Skeletal muscle satellite cell (primary cell): ENCODE results near the gene KLF15.

Source experiments
- H3K27me3 ChIP-seq: 2 replicates; pipeline ENCODE4 v1.7.0; 2013; ENCODE audit warnings: low read length; ENCODE audit not compliant: control insufficient read depth, insufficient read depth
- H3K36me3 ChIP-seq: 2 replicates; pipeline ENCODE4 v1.7.0; 2013; ENCODE audit warnings: mild to moderate bottlenecking, control low read depth, low read length; ENCODE audit not compliant: insufficient read depth
- H3K4me1 ChIP-seq: 2 replicates; pipeline ENCODE4 v1.7.0; 2013; ENCODE audit warnings: low read length; ENCODE audit not compliant: control insufficient read depth, insufficient read depth
- H3K4me2 ChIP-seq: 2 replicates; pipeline ENCODE4 v1.7.0; 2013; ENCODE audit warnings: mild to moderate bottlenecking, low read length
- H3K4me3 ChIP-seq: 2 replicates; pipeline ENCODE4 v1.7.0; 2013; ENCODE audit warnings: low read length
- H3K9ac ChIP-seq: 2 replicates; pipeline ENCODE4 v1.7.0; 2013; ENCODE audit warnings: mild to moderate bottlenecking, low read depth, low read length, moderate library complexity
- H3K9me3 ChIP-seq: replicated peaks from 2 replicates; pipeline ENCODE4 v1.7.0; 2013; ENCODE audit warnings: mild to moderate bottlenecking, control low read depth, low read length

The KLF15 gene

GRCh38 chr3:126380011-126380768 lies 23.0 kb upstream of the KLF15 start:
- Histone ChIP-seq H3K9ac (no peak overlapping the region), H3K4me3 (no peak overlapping the region), H3K36me3 (no peaks in the 10 kb centered on the region)

DNA sequence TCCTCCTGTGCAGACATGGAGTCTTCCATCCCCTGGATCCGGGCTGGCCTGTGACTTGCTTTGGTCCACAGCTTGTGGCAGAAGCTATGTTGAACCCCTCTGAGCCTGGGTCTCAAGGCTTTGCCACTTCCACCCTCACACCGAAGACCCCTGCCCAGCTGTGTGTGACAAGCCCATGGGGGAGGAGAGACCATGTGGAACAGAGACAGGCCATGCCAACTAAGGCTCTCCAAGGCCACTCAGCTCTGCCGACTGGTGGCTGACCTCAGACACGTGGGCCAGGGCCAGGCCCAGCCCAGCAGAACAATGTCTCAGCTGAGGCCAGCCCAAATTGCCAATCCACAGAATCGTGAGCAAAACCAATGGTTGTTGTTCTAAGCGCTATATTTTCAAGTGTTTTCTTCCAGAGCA lies 21.1 kb upstream of the KLF15 start:
- no peaks in the 10 kb centered on the region for H3K4me1 ChIP-seq
- H3K9me3 ChIP-seq = no peaks in the 10 kb centered on the region
- no peak overlapping the region for H3K4me3 ChIP-seq
- H3K9ac ChIP-seq = no peak overlapping the region
- H3K4me2 ChIP-seq = no peak overlapping the region
- H3K36me3 ChIP-seq = no peaks in the 10 kb centered on the region
- H3K27me3 ChIP-seq = peaks cover 31% of the 10 kb centered on the region

More at GRCh38 chr3:126380011-126380768, 23.0 kb upstream of the KLF15 start:
- H3K27me3 ChIP-seq = peaks cover 21% of the 10 kb centered on the region
- H3K4me1 ChIP-seq = no peaks in the 10 kb centered on the region
- H3K4me2 ChIP-seq = no peak overlapping the region
- H3K9me3 ChIP-seq = no peaks in the 10 kb centered on the region

- Histone ChIP-seq H3K27me3 (peaks cover 31% of the 10 kb centered on the region), H3K9me3 (no peaks in the 10 kb centered on the region), H3K9ac (no peak overlapping the region), H3K4me3 (no peak overlapping the region), H3K36me3 (no peaks in the 10 kb centered on the region), H3K4me1 (no peaks in the 10 kb centered on the region), H3K4me2 (no peak overlapping the region)
Measured at GRCh38 chr3:126377211-126377610, 20.0 kb upstream of the KLF15 start.

- Histone ChIP-seq H3K27me3 (peaks cover 26% of the 10 kb centered on the region), H3K4me2 (no peak overlapping the region), H3K9ac (no peak overlapping the region), H3K36me3 (no peaks in the 10 kb centered on the region), H3K4me3 (no peak overlapping the region), H3K9me3 (no peaks in the 10 kb centered on the region), H3K4me1 (no peaks in the 10 kb centered on the region)
Measured at GRCh38 chr3:126376444-126376843, 19.2 kb upstream of the KLF15 start.

DNA sequence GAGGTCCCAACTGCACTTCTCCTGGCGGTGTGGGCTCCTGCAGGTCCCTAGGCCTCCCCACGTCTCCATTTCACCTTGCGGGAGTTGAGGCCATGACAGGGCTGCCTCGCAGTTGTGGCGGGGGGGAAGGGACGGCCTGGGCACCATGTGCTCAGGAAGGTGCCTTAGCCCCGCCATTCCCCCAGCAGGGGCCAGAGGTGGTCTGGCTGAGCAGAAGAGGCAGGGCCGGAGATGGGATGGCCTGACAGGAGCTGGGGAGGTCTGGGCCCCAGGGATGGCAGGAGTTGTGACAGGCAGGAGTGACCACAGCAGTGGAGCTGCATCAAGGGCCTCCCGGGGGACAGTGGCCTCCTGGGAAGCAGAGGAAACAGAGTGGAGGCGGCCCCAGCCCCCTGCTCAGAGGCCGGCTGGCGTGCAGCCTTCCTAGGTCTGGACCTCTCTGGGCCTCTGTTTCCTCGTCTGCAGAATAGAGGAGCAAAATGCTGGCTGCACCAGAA lies 18.7 kb upstream of the KLF15 start:
- Histone ChIP-seq H3K4me3 (no peak overlapping the region), H3K4me1 (no peaks in the 10 kb centered on the region), H3K9me3 (no peaks in the 10 kb centered on the region), H3K9ac (no peak overlapping the region), H3K27me3 (peaks cover 22% of the 10 kb centered on the region), H3K36me3 (no peaks in the 10 kb centered on the region), H3K4me2 (no peak overlapping the region)

DNA sequence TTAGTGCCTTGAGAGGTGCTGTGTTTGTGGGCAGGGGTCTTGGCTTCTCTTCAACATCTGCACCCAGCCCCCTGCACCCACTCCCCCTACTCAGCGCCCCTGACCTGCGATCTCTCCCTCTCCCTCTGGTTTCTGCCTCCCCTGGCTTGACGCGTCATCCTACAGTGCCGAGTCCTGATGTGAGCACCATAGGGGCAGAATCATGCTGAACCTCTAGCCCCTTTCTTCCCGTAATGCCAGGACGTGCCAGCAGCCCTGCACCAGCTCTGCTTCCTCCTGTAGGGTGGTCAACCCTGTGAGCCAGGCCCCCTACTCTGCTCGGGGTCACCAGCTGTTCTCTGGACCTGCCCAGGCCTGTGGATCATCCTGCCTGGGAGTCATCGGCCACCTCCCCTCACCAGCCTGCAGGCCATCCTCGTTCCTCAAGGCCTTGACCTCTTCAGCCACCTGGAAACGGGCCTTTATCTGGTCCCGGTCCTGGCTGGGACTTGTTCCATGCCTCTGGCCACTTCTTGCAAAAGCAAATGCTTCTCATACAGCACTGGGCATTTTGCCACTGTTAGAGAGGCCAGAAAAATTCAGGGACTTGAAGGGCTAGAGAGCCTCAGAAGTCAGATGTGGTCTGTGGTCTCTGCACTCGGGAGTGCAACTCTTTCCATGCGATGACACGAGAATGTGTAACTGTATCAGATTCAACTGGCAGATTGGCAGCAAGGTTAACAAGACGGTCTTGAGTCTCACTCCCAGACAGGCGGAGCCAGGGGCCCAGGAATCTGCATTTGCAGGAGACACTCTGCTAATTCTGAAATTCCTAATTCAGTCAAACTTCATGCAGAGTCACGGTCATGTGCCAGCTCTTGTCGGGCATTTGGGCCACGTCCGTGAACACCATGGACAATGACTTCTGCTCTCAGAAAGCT lies 16.7 kb upstream of the KLF15 start:
- H3K9me3 ChIP-seq = no peaks in the 10 kb centered on the region
- no peak overlapping the region for H3K4me2 ChIP-seq

GRCh38 chr3:126373146-126373613 lies 16.0 kb upstream of the KLF15 start:
- Histone ChIP-seq H3K4me2 (no peak overlapping the region), H3K9ac (no peak overlapping the region), H3K27me3 (peaks cover 11% of the 10 kb centered on the region), H3K4me3 (no peak overlapping the region), H3K36me3 (no peaks in the 10 kb centered on the region), H3K9me3 (no peaks in the 10 kb centered on the region), H3K4me1 (no peaks in the 10 kb centered on the region)

More for the DNA sequence above, 16.7 kb upstream of the KLF15 start:
- Histone ChIP-seq H3K9ac (no peak overlapping the region), H3K4me1 (no peaks in the 10 kb centered on the region), H3K4me3 (no peak overlapping the region), H3K27me3 (peaks cover 11% of the 10 kb centered on the region), H3K36me3 (no peaks in the 10 kb centered on the region)

- Histone ChIP-seq H3K36me3 (no peaks in the 10 kb centered on the region), H3K9ac (no peak overlapping the region), H3K4me3 (no peak overlapping the region), H3K4me2 (no peak overlapping the region), H3K4me1 (no peaks in the 10 kb centered on the region), H3K9me3 (no peaks in the 10 kb centered on the region), H3K27me3 (peaks cover 12% of the 10 kb centered on the region)
Measured at GRCh38 chr3:126372413-126373145, 15.4 kb upstream of the KLF15 start.

DNA sequence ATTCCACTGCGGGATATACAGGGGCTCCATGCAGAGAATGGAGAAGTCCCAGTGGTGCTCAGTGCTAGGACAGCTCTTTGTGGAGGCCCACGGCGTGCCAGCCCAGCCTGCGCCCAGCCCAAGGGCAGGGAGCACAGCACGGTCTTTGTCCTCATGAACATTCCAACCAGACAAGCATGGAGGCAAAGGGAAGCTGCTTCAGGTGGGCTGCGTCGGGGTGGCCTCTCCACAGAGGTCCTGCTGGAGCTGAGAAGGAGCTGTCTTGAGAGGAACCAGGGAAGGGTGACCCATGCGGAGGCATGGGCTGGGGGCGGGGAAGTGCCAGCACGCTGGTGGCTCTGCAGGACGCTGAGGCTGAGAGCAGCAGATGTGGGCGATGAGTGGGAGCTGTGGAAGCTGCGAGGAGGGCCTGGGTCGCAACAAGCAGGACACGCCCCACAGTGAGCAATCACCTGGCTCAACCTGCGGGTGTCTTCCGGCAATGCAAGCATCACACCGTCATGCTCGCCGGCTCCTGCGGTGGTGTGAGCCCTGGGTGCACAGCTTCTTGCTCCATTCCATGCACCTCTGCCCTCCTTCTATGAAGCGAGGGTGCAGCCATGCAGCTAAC lies 14.0 kb upstream of the KLF15 start:
- no peaks in the 10 kb centered on the region for H3K9me3 ChIP-seq
- H3K36me3 ChIP-seq = no peaks in the 10 kb centered on the region
- H3K9ac ChIP-seq = no peak overlapping the region
- no peaks in the 10 kb centered on the region for H3K4me1 ChIP-seq
- H3K4me2 ChIP-seq = no peak overlapping the region
- no peak overlapping the region for H3K4me3 ChIP-seq
- H3K27me3 ChIP-seq = peaks cover 24% of the 10 kb centered on the region

GRCh38 chr3:126370606-126371005 lies 13.4 kb upstream of the KLF15 start:
- no peak overlapping the region for H3K4me3 ChIP-seq
- H3K9ac ChIP-seq = no peak overlapping the region
- peaks cover 25% of the 10 kb centered on the region for H3K27me3 ChIP-seq
- H3K4me1 ChIP-seq = no peaks in the 10 kb centered on the region
- no peaks in the 10 kb centered on the region for H3K9me3 ChIP-seq
- H3K36me3 ChIP-seq = no peaks in the 10 kb centered on the region
- no peak overlapping the region for H3K4me2 ChIP-seq

GRCh38 chr3:126370055-126370454 lies 12.8 kb upstream of the KLF15 start:
- Histone ChIP-seq H3K4me2 (no peak overlapping the region), H3K4me3 (no peak overlapping the region), H3K9ac (no peak overlapping the region), H3K36me3 (no peaks in the 10 kb centered on the region), H3K27me3 (peaks cover 30% of the 10 kb centered on the region), H3K9me3 (no peaks in the 10 kb centered on the region), H3K4me1 (no peaks in the 10 kb centered on the region)
